GM23338 (cell line): ENCODE results near the gene BBLN.

Source experiments
- CREB1 ChIP-seq: fragments of 250-450 bp; sonication (Bioruptor Pico); IDR thresholded peaks from 2 replicates; pipeline ENCODE4 v1.5.0; 2020; ENCODE audit warnings: low read depth, mild to moderate bottlenecking, moderate library complexity
- EZH2 ChIP-seq: fragments of 200-600 bp; sonication (generic); IDR thresholded peaks from one replicate; pipeline ENCODE4 v1.8.0; 2017; ENCODE audit warnings: antibody characterized with exemption, mild to moderate bottlenecking, low read depth; ENCODE audit not compliant: unreplicated experiment
- EZH2phosphoT487 ChIP-seq: fragments of 200-600 bp; sonication (generic); IDR thresholded peaks from one replicate; pipeline ENCODE4 v1.8.1; 2018; ENCODE audit warnings: antibody characterized with exemption; ENCODE audit not compliant: unreplicated experiment
- JUNB ChIP-seq: IDR thresholded peaks from one replicate; pipeline ENCODE4 v1.6.1; 2016; ENCODE audit warnings: antibody characterized with exemption; ENCODE audit not compliant: unreplicated experiment
- NANOG ChIP-seq: IDR thresholded peaks from 2 replicates; pipeline ENCODE4 v1.6.1; 2016; ENCODE audit warnings: antibody characterized with exemption, borderline replicate concordance
- POLR2AphosphoS5 ChIP-seq: IDR thresholded peaks from 2 replicates; pipeline ENCODE4 v1.6.1; 2016; ENCODE audit warnings: antibody characterized with exemption, low read depth
- STAT1 ChIP-seq: IDR thresholded peaks from one replicate; pipeline ENCODE4 v1.6.1; 2016; ENCODE audit warnings: antibody characterized with exemption; ENCODE audit not compliant: unreplicated experiment
- ZNF114 ChIP-seq: fragments of 250-450 bp; sonication (Bioruptor Pico); IDR thresholded peaks from 2 replicates; pipeline ENCODE4 v1.5.0; 2020; ENCODE audit warnings: mild to moderate bottlenecking, moderate library complexity
- ZNF331 ChIP-seq: fragments of 250-450 bp; sonication (Bioruptor Pico); IDR thresholded peaks from 2 replicates; pipeline ENCODE4 v1.5.0; 2020; ENCODE audit warnings: low read depth, mild to moderate bottlenecking, moderate library complexity
- TF ChIP-seq, protein P1 (sequence below): IDR thresholded peaks from one replicate; pipeline ENCODE4 v1.6.1; 2018; ENCODE audit warnings: antibody characterized with exemption; ENCODE audit not compliant: unreplicated experiment
- TF ChIP-seq, protein P2 (sequence below), 2 experiments: fragments of 200-600 bp in 1 of 2; sonication (generic) in 1 of 2; conservative IDR thresholded peaks; 2 replicates each; pipeline versions ENCODE4 v1.5.1 to v1.6.1; 2016 to 2017; ENCODE audit warnings: antibody characterized with exemption in 2 of 2, low read depth in 2 of 2, mild to moderate bottlenecking in 2 of 2, moderate library complexity in 1 of 2
- TF ChIP-seq, protein P3 (sequence below): fragments of 250-450 bp; sonication (Bioruptor Pico); IDR thresholded peaks from 2 replicates; pipeline ENCODE4 v1.5.0; 2020; ENCODE audit warnings: mild to moderate bottlenecking, moderate library complexity
- TF ChIP-seq, protein P4 (sequence below): IDR thresholded peaks from 2 replicates; pipeline ENCODE4 v1.6.1; 2016; ENCODE audit warnings: antibody characterized with exemption

DNA sequence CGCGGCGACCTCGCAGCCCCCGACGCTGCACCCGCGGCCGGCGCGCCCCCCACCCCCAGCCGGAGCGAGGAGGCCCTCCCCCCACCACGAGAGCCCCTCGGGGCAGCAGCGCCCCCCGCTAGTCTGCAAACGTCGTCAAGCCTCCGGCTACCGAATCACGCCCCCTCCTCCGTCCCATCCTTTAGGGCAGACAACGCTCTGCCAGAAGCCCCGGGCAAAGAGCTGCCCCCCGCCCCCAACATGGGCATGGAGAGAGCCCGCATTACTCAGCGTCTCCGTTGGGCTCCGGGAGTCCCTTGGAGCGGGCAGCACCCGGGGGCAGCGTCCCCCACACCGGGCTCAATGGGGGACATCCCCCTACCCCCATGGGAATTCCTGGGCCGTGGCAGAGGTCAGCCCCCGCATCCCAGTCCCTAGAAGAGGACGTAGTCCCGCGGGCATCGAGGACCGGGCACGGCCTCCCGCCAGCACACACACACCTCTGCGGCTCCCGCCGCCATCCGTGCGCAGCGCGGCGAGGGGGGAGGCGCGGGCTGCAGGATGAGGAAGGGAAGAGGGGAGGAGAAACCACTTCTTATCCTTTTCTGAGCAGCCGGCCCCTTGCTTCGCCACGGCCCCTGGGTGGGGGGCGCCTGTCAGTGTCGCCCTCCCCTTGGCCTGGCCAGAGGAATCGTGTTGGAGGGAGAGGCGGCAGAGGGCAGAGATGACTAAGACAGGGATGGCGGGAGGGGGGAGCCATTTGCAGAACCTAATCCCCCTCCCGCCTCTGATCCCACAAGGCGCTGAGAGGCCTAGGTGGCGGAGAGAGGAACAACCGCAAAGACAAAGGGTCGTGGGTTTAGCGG, 43.9 kb downstream of the BBLN start:
- TF ChIP-seq EZH2 (no peak), EZH2phosphoT487 (no peak), NANOG (no peak), ZNF331 (no peak), CREB1 (CRISPR knock-in tag) (no peak), POLR2AphosphoS5 (peak; percentile 64), ZNF114 (no peak), JUNB (no peak), STAT1 (no peak)
- TF ChIP-seq, protein P1, sequence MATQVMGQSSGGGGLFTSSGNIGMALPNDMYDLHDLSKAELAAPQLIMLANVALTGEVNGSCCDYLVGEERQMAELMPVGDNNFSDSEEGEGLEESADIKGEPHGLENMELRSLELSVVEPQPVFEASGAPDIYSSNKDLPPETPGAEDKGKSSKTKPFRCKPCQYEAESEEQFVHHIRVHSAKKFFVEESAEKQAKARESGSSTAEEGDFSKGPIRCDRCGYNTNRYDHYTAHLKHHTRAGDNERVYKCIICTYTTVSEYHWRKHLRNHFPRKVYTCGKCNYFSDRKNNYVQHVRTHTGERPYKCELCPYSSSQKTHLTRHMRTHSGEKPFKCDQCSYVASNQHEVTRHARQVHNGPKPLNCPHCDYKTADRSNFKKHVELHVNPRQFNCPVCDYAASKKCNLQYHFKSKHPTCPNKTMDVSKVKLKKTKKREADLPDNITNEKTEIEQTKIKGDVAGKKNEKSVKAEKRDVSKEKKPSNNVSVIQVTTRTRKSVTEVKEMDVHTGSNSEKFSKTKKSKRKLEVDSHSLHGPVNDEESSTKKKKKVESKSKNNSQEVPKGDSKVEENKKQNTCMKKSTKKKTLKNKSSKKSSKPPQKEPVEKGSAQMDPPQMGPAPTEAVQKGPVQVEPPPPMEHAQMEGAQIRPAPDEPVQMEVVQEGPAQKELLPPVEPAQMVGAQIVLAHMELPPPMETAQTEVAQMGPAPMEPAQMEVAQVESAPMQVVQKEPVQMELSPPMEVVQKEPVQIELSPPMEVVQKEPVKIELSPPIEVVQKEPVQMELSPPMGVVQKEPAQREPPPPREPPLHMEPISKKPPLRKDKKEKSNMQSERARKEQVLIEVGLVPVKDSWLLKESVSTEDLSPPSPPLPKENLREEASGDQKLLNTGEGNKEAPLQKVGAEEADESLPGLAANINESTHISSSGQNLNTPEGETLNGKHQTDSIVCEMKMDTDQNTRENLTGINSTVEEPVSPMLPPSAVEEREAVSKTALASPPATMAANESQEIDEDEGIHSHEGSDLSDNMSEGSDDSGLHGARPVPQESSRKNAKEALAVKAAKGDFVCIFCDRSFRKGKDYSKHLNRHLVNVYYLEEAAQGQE: no peak
- TF ChIP-seq, protein P2, sequence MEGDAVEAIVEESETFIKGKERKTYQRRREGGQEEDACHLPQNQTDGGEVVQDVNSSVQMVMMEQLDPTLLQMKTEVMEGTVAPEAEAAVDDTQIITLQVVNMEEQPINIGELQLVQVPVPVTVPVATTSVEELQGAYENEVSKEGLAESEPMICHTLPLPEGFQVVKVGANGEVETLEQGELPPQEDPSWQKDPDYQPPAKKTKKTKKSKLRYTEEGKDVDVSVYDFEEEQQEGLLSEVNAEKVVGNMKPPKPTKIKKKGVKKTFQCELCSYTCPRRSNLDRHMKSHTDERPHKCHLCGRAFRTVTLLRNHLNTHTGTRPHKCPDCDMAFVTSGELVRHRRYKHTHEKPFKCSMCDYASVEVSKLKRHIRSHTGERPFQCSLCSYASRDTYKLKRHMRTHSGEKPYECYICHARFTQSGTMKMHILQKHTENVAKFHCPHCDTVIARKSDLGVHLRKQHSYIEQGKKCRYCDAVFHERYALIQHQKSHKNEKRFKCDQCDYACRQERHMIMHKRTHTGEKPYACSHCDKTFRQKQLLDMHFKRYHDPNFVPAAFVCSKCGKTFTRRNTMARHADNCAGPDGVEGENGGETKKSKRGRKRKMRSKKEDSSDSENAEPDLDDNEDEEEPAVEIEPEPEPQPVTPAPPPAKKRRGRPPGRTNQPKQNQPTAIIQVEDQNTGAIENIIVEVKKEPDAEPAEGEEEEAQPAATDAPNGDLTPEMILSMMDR (conservative IDR thresholded peaks at IDR 0.05; ENCODE audit: low read depth in 2 of 2): peak; percentile 1 to 18; a peak in 1 of 4 replicates
- TF ChIP-seq, protein P3, sequence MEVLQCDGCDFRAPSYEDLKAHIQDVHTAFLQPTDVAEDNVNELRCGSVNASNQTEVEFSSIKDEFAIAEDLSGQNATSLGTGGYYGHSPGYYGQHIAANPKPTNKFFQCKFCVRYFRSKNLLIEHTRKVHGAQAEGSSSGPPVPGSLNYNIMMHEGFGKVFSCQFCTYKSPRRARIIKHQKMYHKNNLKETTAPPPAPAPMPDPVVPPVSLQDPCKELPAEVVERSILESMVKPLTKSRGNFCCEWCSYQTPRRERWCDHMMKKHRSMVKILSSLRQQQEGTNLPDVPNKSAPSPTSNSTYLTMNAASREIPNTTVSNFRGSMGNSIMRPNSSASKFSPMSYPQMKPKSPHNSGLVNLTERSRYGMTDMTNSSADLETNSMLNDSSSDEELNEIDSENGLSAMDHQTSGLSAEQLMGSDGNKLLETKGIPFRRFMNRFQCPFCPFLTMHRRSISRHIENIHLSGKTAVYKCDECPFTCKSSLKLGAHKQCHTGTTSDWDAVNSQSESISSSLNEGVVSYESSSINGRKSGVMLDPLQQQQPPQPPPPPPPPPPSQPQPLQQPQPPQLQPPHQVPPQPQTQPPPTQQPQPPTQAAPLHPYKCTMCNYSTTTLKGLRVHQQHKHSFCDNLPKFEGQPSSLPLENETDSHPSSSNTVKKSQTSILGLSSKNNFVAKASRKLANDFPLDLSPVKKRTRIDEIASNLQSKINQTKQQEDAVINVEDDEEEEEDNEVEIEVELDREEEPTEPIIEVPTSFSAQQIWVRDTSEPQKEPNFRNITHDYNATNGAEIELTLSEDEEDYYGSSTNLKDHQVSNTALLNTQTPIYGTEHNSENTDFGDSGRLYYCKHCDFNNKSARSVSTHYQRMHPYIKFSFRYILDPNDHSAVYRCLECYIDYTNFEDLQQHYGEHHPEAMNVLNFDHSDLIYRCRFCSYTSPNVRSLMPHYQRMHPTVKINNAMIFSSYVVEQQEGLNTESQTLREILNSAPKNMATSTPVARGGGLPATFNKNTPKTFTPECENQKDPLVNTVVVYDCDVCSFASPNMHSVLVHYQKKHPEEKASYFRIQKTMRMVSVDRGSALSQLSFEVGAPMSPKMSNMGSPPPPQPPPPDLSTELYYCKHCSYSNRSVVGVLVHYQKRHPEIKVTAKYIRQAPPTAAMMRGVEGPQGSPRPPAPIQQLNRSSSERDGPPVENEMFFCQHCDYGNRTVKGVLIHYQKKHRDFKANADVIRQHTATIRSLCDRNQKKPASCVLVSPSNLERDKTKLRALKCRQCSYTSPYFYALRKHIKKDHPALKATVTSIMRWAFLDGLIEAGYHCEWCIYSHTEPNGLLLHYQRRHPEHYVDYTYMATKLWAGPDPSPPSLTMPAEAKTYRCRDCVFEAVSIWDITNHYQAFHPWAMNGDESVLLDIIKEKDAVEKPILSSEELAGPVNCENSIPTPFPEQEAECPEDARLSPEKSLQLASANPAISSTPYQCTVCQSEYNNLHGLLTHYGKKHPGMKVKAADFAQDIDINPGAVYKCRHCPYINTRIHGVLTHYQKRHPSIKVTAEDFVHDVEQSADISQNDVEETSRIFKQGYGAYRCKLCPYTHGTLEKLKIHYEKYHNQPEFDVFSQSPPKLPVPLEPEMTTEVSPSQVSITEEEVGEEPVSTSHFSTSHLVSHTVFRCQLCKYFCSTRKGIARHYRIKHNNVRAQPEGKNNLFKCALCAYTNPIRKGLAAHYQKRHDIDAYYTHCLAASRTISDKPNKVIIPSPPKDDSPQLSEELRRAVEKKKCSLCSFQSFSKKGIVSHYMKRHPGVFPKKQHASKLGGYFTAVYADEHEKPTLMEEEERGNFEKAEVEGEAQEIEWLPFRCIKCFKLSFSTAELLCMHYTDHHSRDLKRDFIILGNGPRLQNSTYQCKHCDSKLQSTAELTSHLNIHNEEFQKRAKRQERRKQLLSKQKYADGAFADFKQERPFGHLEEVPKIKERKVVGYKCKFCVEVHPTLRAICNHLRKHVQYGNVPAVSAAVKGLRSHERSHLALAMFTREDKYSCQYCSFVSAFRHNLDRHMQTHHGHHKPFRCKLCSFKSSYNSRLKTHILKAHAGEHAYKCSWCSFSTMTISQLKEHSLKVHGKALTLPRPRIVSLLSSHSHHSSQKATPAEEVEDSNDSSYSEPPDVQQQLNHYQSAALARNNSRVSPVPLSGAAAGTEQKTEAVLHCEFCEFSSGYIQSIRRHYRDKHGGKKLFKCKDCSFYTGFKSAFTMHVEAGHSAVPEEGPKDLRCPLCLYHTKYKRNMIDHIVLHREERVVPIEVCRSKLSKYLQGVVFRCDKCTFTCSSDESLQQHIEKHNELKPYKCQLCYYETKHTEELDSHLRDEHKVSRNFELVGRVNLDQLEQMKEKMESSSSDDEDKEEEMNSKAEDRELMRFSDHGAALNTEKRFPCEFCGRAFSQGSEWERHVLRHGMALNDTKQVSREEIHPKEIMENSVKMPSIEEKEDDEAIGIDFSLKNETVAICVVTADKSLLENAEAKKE (CRISPR knock-in tag): no peak
- TF ChIP-seq, protein P4, sequence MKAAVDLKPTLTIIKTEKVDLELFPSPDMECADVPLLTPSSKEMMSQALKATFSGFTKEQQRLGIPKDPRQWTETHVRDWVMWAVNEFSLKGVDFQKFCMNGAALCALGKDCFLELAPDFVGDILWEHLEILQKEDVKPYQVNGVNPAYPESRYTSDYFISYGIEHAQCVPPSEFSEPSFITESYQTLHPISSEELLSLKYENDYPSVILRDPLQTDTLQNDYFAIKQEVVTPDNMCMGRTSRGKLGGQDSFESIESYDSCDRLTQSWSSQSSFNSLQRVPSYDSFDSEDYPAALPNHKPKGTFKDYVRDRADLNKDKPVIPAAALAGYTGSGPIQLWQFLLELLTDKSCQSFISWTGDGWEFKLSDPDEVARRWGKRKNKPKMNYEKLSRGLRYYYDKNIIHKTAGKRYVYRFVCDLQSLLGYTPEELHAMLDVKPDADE: no peak
